H1 (cell line): ENCODE results near the gene GNG12. TPM values are rescaled to one million over a fixed set of nuclear protein-coding genes. Genes with fewer than 3 reads are reported as not detected.

Experiments
- ATF3 ChIP-seq: IDR thresholded peaks from 2 replicates; pipeline ENCODE4 v1.6.1; 2011; ENCODE audit warnings: low read depth, mild to moderate bottlenecking, low read length; ENCODE audit not compliant: insufficient read depth
- CHD7 ChIP-seq: fragments of 300-600 bp; sonication (generic); IDR thresholded peaks from 2 replicates; pipeline ENCODE4 v1.7.1; 2012; ENCODE audit warnings: low read length, moderate library complexity, mild to moderate bottlenecking, inconsistent platforms; ENCODE audit not compliant: insufficient replicate concordance
- POLR2AphosphoS5 ChIP-seq: IDR thresholded peaks from 2 replicates; pipeline ENCODE4 v1.6.1; 2011; ENCODE audit warnings: low read depth, low read length
- SP4 ChIP-seq: IDR thresholded peaks from 2 replicates; pipeline ENCODE4 v1.6.1; 2012; ENCODE audit warnings: low read length, inconsistent platforms
- TAF1 ChIP-seq: IDR thresholded peaks from 2 replicates; pipeline ENCODE4 v1.6.1; 2011; ENCODE audit warnings: mild to moderate bottlenecking, low read depth, low read length
- USF2 ChIP-seq: IDR thresholded peaks from 2 replicates; pipeline ENCODE4 v1.6.1; 2011; ENCODE audit warnings: low read length, improper control_type of control experiment
- polyA plus RNA-seq, 7 experiments: library from polyadenylated mRNA; depleted of rRNA in 3 of 7; stranded (reverse) in 5 of 7; unstranded in 2 of 7; fragments of >200 nt in 5 of 7; fragments of 200-250 nt in 2 of 7; gene quantifications; 1 replicate in 5 of 7; 2 replicates in 1 of 7; 4 replicates in 1 of 7; pipeline versions ENCODE4 v1.2.1 to v1.2.3, GENCODE V29; 2011 to 2013; ENCODE audit warnings: missing spikeins in 2 of 7, mixed read lengths in 2 of 7
- total RNA-seq: library from RNA; stranded (reverse); fragmentation: NEBNext Ultra II Directional; extraction: Animal tissue kit (Norgen Biotek cat#: 25700); gene quantifications from 2 replicates; pipeline ENCODE4 v1.2.1, GENCODE V29; 2021
- TF ChIP-seq, protein P1 (sequence below): IDR thresholded peaks from 2 replicates; pipeline ENCODE4 v1.6.1; 2012; ENCODE audit warnings: inconsistent platforms

The GNG12 gene
- total and polyA plus RNA-seq, 2 of the 8 experiments (the other 6 are each of a cell fraction or from before 2014, with no cell fraction given) = 11.4 to 35.8 TPM

DNA sequence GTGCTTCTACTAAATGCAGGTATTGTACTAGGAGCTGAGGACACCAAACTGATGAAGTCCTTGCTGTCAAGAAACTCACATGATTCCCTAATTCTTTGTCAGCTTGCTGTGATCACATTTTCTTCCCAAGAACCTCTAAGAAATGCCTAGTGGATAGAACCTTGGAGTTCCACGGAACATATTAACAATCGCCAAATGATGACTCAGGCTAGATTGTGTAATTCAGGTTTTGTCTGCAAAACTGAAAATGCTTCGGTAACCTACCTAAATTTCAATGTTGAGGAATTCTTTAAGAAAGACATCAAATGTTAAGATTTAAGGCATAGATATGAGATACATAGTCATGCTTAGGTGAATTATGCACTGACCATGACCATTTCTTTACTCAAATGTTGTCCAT lies 150.0 kb downstream of the GNG12 start (continued):
- TF ChIP-seq, protein P1, sequence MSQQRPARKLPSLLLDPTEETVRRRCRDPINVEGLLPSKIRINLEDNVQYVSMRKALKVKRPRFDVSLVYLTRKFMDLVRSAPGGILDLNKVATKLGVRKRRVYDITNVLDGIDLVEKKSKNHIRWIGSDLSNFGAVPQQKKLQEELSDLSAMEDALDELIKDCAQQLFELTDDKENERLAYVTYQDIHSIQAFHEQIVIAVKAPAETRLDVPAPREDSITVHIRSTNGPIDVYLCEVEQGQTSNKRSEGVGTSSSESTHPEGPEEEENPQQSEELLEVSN = no peak
- TF ChIP-seq ATF3 = no peak
- TF ChIP-seq USF2 = no peak
- TF ChIP-seq SP4 = no peak
- TF ChIP-seq CHD7 = no peak
- no peak for TF ChIP-seq TAF1
- no peak for TF ChIP-seq POLR2AphosphoS5
